HG02973 (cell line): ENCODE results near the gene VSIG4.

ENCODE experiments used
- ATAC-seq: cut with Tn5 transposase; IDR thresholded peaks from one replicate; pipeline ENCODE4 v1.9.1; 2021; ENCODE audit warnings: moderate library complexity; ENCODE audit not compliant: unreplicated experiment

Gene VSIG4

GRCh38 chrX:66024570-66024969 is 15.3 kb downstream of the VSIG4 start:
- no peak for ATAC-seq

GRCh38 chrX:66024092-66024467 is 15.8 kb downstream of the VSIG4 start:
- ATAC-seq, result no peak

- no peak for ATAC-seq
Observed at GRCh38 chrX:66023385-66024091, 16.3 kb downstream of the VSIG4 start.

GRCh38 chrX:66022632-66023384 is 17.1 kb downstream of the VSIG4 start:
- no peak for ATAC-seq

- ATAC-seq, result no peak
Observed at GRCh38 chrX:66021765-66022631, 17.9 kb downstream of the VSIG4 start.

- ATAC-seq, result no peak
Observed at GRCh38 chrX:66021401-66021764, 18.5 kb downstream of the VSIG4 start.

- no peak for ATAC-seq
Observed at GRCh38 chrX:66020631-66021334, 19.1 kb downstream of the VSIG4 start.

- no peak for ATAC-seq
Observed at GRCh38 chrX:66019974-66020373, 19.9 kb downstream of the VSIG4 start.

- no peak for ATAC-seq
Observed at GRCh38 chrX:66019310-66019652, 20.6 kb downstream of the VSIG4 start.

- no peak for ATAC-seq
Observed at GRCh38 chrX:66018585-66019309, 21.1 kb downstream of the VSIG4 start.

- no peak for ATAC-seq
Observed at GRCh38 chrX:66017659-66018170, 22.2 kb downstream of the VSIG4 start.

GRCh38 chrX:66016905-66017658 is 22.8 kb downstream of the VSIG4 start:
- peak; percentile 28 for ATAC-seq

- peak; percentile 34 for ATAC-seq
Observed at GRCh38 chrX:66015900-66016689, 23.8 kb downstream of the VSIG4 start.

GRCh38 chrX:66015152-66015831 is 24.6 kb downstream of the VSIG4 start:
- peak; percentile 37 for ATAC-seq

- ATAC-seq, result no peak
Observed at GRCh38 chrX:66014556-66014955, 25.3 kb downstream of the VSIG4 start.

- no peak for ATAC-seq
Observed at GRCh38 chrX:66014084-66014483, 25.8 kb downstream of the VSIG4 start.

- ATAC-seq, result no peak
Observed at GRCh38 chrX:66013194-66013816, 26.6 kb downstream of the VSIG4 start.

- ATAC-seq, result peak; percentile 37
Observed at GRCh38 chrX:66012094-66012534, 27.8 kb downstream of the VSIG4 start.
